Lower leg skin (tissue), 3 donors: ENCODE measurements around the gene GSK3A.

ENCODE experiments used
- CTCF ChIP-seq, 3 donors: fragments of 450-650 bp; IDR thresholded peaks; one replicate each; pipeline ENCODE4 v1.5.1; 2016; ENCODE audit warnings: antibody characterized with exemption in 3 of 3, mild to moderate bottlenecking in 3 of 3, moderate library complexity in 2 of 3
- POLR2A ChIP-seq, 2 donors: fragments of 450-650 bp; IDR thresholded peaks; one replicate each; pipeline ENCODE4 v1.6.1; 2016 to 2017; ENCODE audit warnings: antibody characterized with exemption in 2 of 2, mild to moderate bottlenecking in 1 of 2, moderate library complexity in 1 of 2

GRCh38 chr19:42281827-42282762, 39.7 kb upstream of the GSK3A start:
- TF ChIP-seq POLR2A (IDR thresholded peaks at IDR 0.05) (no peak), CTCF (IDR thresholded peaks at IDR 0.05) (no peak)
